Astrocyte (in vitro differentiated cells and primary cell): ENCODE measurements around the gene DYRK1A. TPM values are rescaled to one million over a fixed set of nuclear protein-coding genes. Genes with fewer than 3 reads are reported as not detected.

ENCODE experiments used
- DNase-seq: peaks from one replicate; pipeline ENCODE4 v3.0.0-alpha.2; 2010; ENCODE audit warnings: low read depth
- FAIRE-seq: peaks from 2 replicates; lab custom pipeline; 2011; peaks lifted over from hg19 to GRCh38; lab: Jason Lieb, UNC
- H2AFZ ChIP-seq: 2 replicates; pipeline ENCODE4 v1.6.0; 2012; ENCODE audit warnings: low read depth, low read length, inconsistent platforms
- H3K27ac ChIP-seq: 2 replicates; pipeline ENCODE4 v1.5.1; 2011; ENCODE audit warnings: low read depth, low read length, inconsistent platforms
- H3K27me3 ChIP-seq: 2 replicates; pipeline ENCODE4 v1.6.0; 2011; ENCODE audit warnings: low read length, inconsistent platforms; ENCODE audit not compliant: insufficient read depth
- H3K36me3 ChIP-seq: 2 replicates; pipeline ENCODE4 v1.5.1; 2011; ENCODE audit warnings: low read length, inconsistent platforms; ENCODE audit not compliant: insufficient read depth
- H3K4me1 ChIP-seq: 2 replicates; pipeline ENCODE4 v1.5.1; 2011; ENCODE audit warnings: low read length, inconsistent platforms; ENCODE audit not compliant: insufficient read depth
- H3K4me2 ChIP-seq: 2 replicates; pipeline ENCODE4 v1.6.0; 2012; ENCODE audit warnings: low read length, inconsistent platforms
- H3K4me3 ChIP-seq: 2 replicates; pipeline ENCODE4 v1.5.1; 2011; ENCODE audit warnings: low read depth, mild to moderate bottlenecking, low read length, inconsistent platforms; ENCODE audit not compliant: insufficient read depth
- H3K79me2 ChIP-seq: 2 replicates; pipeline ENCODE4 v1.6.0; 2012; ENCODE audit warnings: mild to moderate bottlenecking, low read length, inconsistent platforms; ENCODE audit not compliant: insufficient read depth
- H3K9ac ChIP-seq: 2 replicates; pipeline ENCODE4 v1.6.0; 2012; ENCODE audit warnings: mild to moderate bottlenecking, low read length, inconsistent platforms
- H3K9me3 ChIP-seq: 2 replicates; pipeline ENCODE4 v1.5.1; 2012; ENCODE audit warnings: low read depth, mild to moderate bottlenecking, low read length, inconsistent platforms; ENCODE audit not compliant: insufficient read depth
- H4K20me1 ChIP-seq: 2 replicates; pipeline ENCODE4 v1.6.0; 2012; ENCODE audit warnings: low read length, inconsistent platforms; ENCODE audit not compliant: insufficient read depth
- H3K27ac Mint-ChIP-seq: one replicate; pipeline ENCODE4 v1.8.0; 2021; ENCODE audit warnings: mild to moderate bottlenecking, mixed read lengths; ENCODE audit not compliant: unreplicated experiment
- H3K27me3 Mint-ChIP-seq: one replicate; pipeline ENCODE4 v1.8.0; 2021; ENCODE audit warnings: low read depth, mixed read lengths; ENCODE audit not compliant: unreplicated experiment
- H3K36me3 Mint-ChIP-seq: one replicate; pipeline ENCODE4 v1.8.0; 2021; ENCODE audit warnings: low read depth, mixed read lengths; ENCODE audit not compliant: unreplicated experiment
- H3K4me1 Mint-ChIP-seq: one replicate; pipeline ENCODE4 v1.8.0; 2021; ENCODE audit warnings: low read depth, mixed read lengths; ENCODE audit not compliant: unreplicated experiment
- H3K4me3 Mint-ChIP-seq: one replicate; pipeline ENCODE4 v1.8.0; 2021; ENCODE audit warnings: mild to moderate bottlenecking, moderate library complexity, mixed read lengths; ENCODE audit not compliant: unreplicated experiment
- H3K9me3 Mint-ChIP-seq: one replicate; pipeline ENCODE4 v1.8.0; 2021; ENCODE audit warnings: mild to moderate bottlenecking, mixed read lengths; ENCODE audit not compliant: unreplicated experiment
- CTCF ChIP-seq: IDR thresholded peaks from 2 replicates; pipeline ENCODE4 v1.5.1; 2011; ENCODE audit warnings: low read depth, mild to moderate bottlenecking, inconsistent platforms, low read length, moderate library complexity; ENCODE audit not compliant: insufficient read depth
- EZH2 ChIP-seq: IDR thresholded peaks from 2 replicates; pipeline ENCODE4 v1.6.1; 2012; ENCODE audit warnings: mild to moderate bottlenecking, low read length, inconsistent platforms; ENCODE audit not compliant: insufficient read depth
- total RNA-seq: library from RNA; stranded (reverse); gene quantifications from 2 replicates; pipeline ENCODE4 v1.2.1, GENCODE V29; 2021

The DYRK1A gene
- total RNA-seq, 1 donor from 2014 or later: 44.6 TPM

DNA sequence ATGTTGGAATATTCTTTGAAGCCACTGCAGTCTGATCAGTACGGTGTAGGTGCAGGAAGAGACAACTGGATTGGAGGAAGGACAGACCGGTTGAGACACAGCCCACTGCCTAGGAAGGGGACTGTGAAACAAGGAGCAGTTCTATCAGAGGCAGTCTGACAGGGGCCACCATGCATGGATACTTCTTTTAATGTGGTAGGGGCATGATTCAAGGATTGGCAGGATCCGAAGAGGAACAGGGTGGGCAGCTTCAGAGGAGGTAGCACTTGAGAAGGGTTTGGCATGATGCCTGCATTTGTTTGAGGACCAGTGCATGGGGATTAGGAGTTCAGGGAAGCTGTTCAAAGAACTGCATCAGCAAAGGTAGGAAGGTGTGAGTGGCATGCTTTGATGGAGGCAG lies 167.9 kb downstream of the DYRK1A start:
- H3K36me3 ChIP-seq: no peaks in the 10 kb centered on the region
- TF ChIP-seq CTCF (no peak), EZH2 (no peak)
- no peaks in the 10 kb centered on the region for H3K79me2 ChIP-seq
- FAIRE-seq (no peak), DNase-seq (no peak)
- Mint-ChIP-seq H3K36me3 (peaks cover 5% of the 10 kb centered on the region), H3K9me3 (peaks cover 17% of the 10 kb centered on the region), H3K4me3 (peak overlapping the region; percentile 24), H3K27me3 (peaks cover 3% of the 10 kb centered on the region), H3K27ac (no peak overlapping the region), H3K4me1 (peaks cover 8% of the 10 kb centered on the region)
- H3K4me2 ChIP-seq: no peak overlapping the region
- peaks cover 6% of the 10 kb centered on the region for H3K4me1 ChIP-seq
- no peaks in the 10 kb centered on the region for H3K9me3 ChIP-seq
- no peak overlapping the region for H3K27ac ChIP-seq
- H4K20me1 ChIP-seq: no peaks in the 10 kb centered on the region
- H3K9ac ChIP-seq: no peak overlapping the region
- no peak overlapping the region for H2AFZ ChIP-seq
- H3K27me3 ChIP-seq: peaks cover 8% of the 10 kb centered on the region
- no peak overlapping the region for H3K4me3 ChIP-seq

DNA sequence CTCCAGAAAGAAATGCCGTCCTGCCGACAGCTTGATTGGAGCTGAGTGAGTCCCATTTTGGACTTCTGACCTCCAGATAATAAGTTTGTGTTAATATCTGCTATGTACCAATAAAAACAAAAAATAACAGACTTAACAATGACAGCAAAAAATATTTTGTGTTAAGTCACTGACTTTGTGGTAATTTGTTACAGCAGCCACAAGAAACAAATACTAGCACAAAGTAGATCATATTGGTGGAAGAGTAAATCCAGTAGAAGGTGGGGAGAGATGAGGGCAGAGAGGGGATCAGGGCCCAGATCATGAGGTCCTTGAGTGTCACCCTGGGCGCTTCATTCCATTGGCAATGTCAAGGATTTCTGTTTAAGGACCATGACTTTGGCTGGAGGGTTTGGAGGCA lies 168.6 kb downstream of the DYRK1A start:
- H4K20me1 ChIP-seq: no peaks in the 10 kb centered on the region
- Mint-ChIP-seq H3K4me1 (peaks cover 8% of the 10 kb centered on the region), H3K36me3 (peaks cover 5% of the 10 kb centered on the region), H3K27me3 (peaks cover 3% of the 10 kb centered on the region), H3K27ac (peak overlapping the region; percentile 41), H3K9me3 (peaks cover 17% of the 10 kb centered on the region), H3K4me3 (no peak overlapping the region)
- no peak overlapping the region for H3K4me3 ChIP-seq
- peaks cover 8% of the 10 kb centered on the region for H3K27me3 ChIP-seq
- no peak overlapping the region for H2AFZ ChIP-seq
- peaks cover 6% of the 10 kb centered on the region for H3K4me1 ChIP-seq
- no peak for TF ChIP-seq CTCF
- TF ChIP-seq EZH2: no peak
- H3K79me2 ChIP-seq: no peaks in the 10 kb centered on the region
- H3K36me3 ChIP-seq: no peaks in the 10 kb centered on the region
- no peak for DNase-seq
- no peaks in the 10 kb centered on the region for H3K9me3 ChIP-seq
- FAIRE-seq: no peak
- no peak overlapping the region for H3K27ac ChIP-seq
- H3K9ac ChIP-seq: no peak overlapping the region
- no peak overlapping the region for H3K4me2 ChIP-seq

GRCh38 chr21:37535672-37536071 lies 169.1 kb downstream of the DYRK1A start:
- H3K4me1 Mint-ChIP-seq: peaks cover 8% of the 10 kb centered on the region
- TF ChIP-seq EZH2 (no peak), CTCF (no peak)
- Histone ChIP-seq H2AFZ (no peak overlapping the region), H3K27me3 (peaks cover 8% of the 10 kb centered on the region), H3K9ac (no peak overlapping the region), H3K4me1 (peaks cover 6% of the 10 kb centered on the region), H3K79me2 (no peaks in the 10 kb centered on the region), H3K36me3 (no peaks in the 10 kb centered on the region), H3K9me3 (no peaks in the 10 kb centered on the region), H3K4me2 (no peak overlapping the region), H3K27ac (no peak overlapping the region), H4K20me1 (no peaks in the 10 kb centered on the region), H3K4me3 (no peak overlapping the region)
- peaks cover 3% of the 10 kb centered on the region for H3K27me3 Mint-ChIP-seq
- DNase-seq (no peak), FAIRE-seq (no peak)
- H3K36me3 Mint-ChIP-seq: peaks cover 5% of the 10 kb centered on the region
- peaks cover 17% of the 10 kb centered on the region for H3K9me3 Mint-ChIP-seq
- H3K4me3 Mint-ChIP-seq: no peak overlapping the region
- H3K27ac Mint-ChIP-seq: peak overlapping the region; percentile 41
